Upper lobe of left lung (tissue), 6 donors: ENCODE data around the gene ADAMTSL2. TPM values are rescaled to one million over a fixed set of nuclear protein-coding genes. Genes with fewer than 3 reads are reported as not detected.

ENCODE experiments used
- ATAC-seq, 2 donors: fragments of 200-7000 bp; cut with Tn5 transposase; one replicate each; pipeline ENCODE4 v1.9.1; 2022; ENCODE audit warnings: mild to moderate bottlenecking in 2 of 2, moderate library complexity in 2 of 2; ENCODE audit not compliant: low FRiP score in 2 of 2
- DNase-seq, 2 donors: peaks; one replicate each; pipeline ENCODE4 v3.0.0-alpha.2; 2019 to 2020
- H3K27ac ChIP-seq, 4 donors: fragments of 200-600 bp; sonication (generic); one replicate each; pipeline ENCODE4 v1.5.1; 2016 to 2019
- H3K27me3 ChIP-seq, 4 donors: fragments of 200-600 bp; sonication (generic); one replicate each; pipeline ENCODE4 v1.5.1; 2017 to 2019
- H3K36me3 ChIP-seq, 4 donors: fragments of 200-600 bp; sonication (generic); one replicate each; pipeline ENCODE4 v1.5.1; 2016 to 2019
- H3K4me1 ChIP-seq, 4 donors: fragments of 200-600 bp; sonication (generic); one replicate each; pipeline ENCODE4 v1.5.1; 2018 to 2019
- H3K4me3 ChIP-seq, 4 donors: fragments of 200-600 bp; sonication (generic); one replicate each; pipeline ENCODE4 v1.5.1; 2017 to 2019; ENCODE audit warnings: mild to moderate bottlenecking in 2 of 4, moderate library complexity in 1 of 4
- H3K9me3 ChIP-seq, 4 donors: fragments of 200-600 bp; sonication (generic); one replicate each; pipeline ENCODE4 v1.5.1; 2018 to 2019
- EP300 ChIP-seq, 4 donors: sonication (generic); formaldehyde crosslinking; IDR thresholded peaks; one replicate each; pipeline ENCODE4 v1.5.1; 2017; ENCODE audit warnings: antibody characterized with exemption in 4 of 4, control low read depth in 2 of 4
- POLR2A ChIP-seq, 4 donors: fragments of 450-650 bp; IDR thresholded peaks; one replicate each; pipeline ENCODE4 v1.5.1; 2016 to 2017; ENCODE audit warnings: antibody characterized with exemption in 4 of 4, mild to moderate bottlenecking in 2 of 4
- POLR2AphosphoS5 ChIP-seq, 2 donors: sonication (generic); formaldehyde crosslinking; IDR thresholded peaks; one replicate each; pipeline ENCODE4 v1.5.1; 2017; ENCODE audit warnings: antibody characterized with exemption in 2 of 2
- WGBS, 2 donors: methylation state at CpG; one replicate each; pipeline ENCODE4 v1.1.5; 2017 to 2018; 5-methylcytosine and 5-hydroxymethylcytosine counted together
- total RNA-seq, 6 donors: library from RNA; depleted of rRNA in 4 of 6; stranded (reverse); fragments of >200 nt in 4 of 6; gene quantifications; one replicate each; pipeline versions ENCODE4 v1.1.0 to v1.2.1, GENCODE V29; 2016 to 2021
- TF ChIP-seq, protein P1 (sequence below), 6 experiments: fragments of 450-650 bp in 4 of 6; fragments of 200-600 bp in 2 of 6; sonication (generic) in 2 of 6; IDR thresholded peaks; one replicate each; pipeline ENCODE4 v1.5.1; 2016 to 2019; ENCODE audit warnings: antibody characterized with exemption in 6 of 6
- donor health status: DM: no; HTN: no; CAD: no; lungs with moderate emphysema.
- donor health status: DM: no; HTN: yes; CAD: no; lungs with severe emphysema.

The ADAMTSL2 gene
- total RNA-seq, 6 donors from 2014 or later = 1.4 to 34.8 (median 19.2) TPM

- H3K4me3 ChIP-seq = no peak overlapping the region
- peak in 1 of 2 donors; percentile 7 for ATAC-seq
- H3K9me3 ChIP-seq = no peaks in the 10 kb centered on the region
- H3K27ac ChIP-seq = peak overlapping the region in 2 of 4 donors; percentile 20 to 36
- peak; percentile 47 to 87 for DNase-seq
- H3K36me3 ChIP-seq = peaks cover 0 to 11% (median 3%) of the 10 kb centered on the region in 4 donors
- 39 to 60% methylated on average over 5 to 15 of the region's 15 CpGs for WGBS, 2 donors
- H3K4me1 ChIP-seq = peaks cover 27 to 41% (median 32%) of the 10 kb centered on the region in 4 donors
- no peak for TF ChIP-seq EP300 (IDR thresholded peaks at IDR 0.05)
- no peak for TF ChIP-seq POLR2AphosphoS5 (IDR thresholded peaks at IDR 0.05)
- no peaks in the 10 kb centered on the region for H3K27me3 ChIP-seq
Observed at GRCh38 chr9:133572821-133573361, 38.4 kb downstream of the ADAMTSL2 start.

GRCh38 chr9:133573791-133574515, 39.4 kb downstream of the ADAMTSL2 start:
- WGBS, 2 donors = 88 to 93% methylated on average over 15 to 18 of the region's 21 CpGs
- DNase-seq (peak in 1 of 2 donors; percentile 69), ATAC-seq (no peak)
- Histone ChIP-seq H3K4me3 (no peak overlapping the region), H3K9me3 (no peaks in the 10 kb centered on the region), H3K4me1 (peaks cover 27 to 41% (median 32%) of the 10 kb centered on the region in 4 donors), H3K27ac (no peak overlapping the region), H3K27me3 (no peaks in the 10 kb centered on the region), H3K36me3 (peaks cover 0 to 11% (median 3%) of the 10 kb centered on the region in 4 donors)
- no peak for TF ChIP-seq EP300 (IDR thresholded peaks at IDR 0.05)
- TF ChIP-seq POLR2A (IDR thresholded peaks at IDR 0.05) = no peak
- TF ChIP-seq, protein P1, sequence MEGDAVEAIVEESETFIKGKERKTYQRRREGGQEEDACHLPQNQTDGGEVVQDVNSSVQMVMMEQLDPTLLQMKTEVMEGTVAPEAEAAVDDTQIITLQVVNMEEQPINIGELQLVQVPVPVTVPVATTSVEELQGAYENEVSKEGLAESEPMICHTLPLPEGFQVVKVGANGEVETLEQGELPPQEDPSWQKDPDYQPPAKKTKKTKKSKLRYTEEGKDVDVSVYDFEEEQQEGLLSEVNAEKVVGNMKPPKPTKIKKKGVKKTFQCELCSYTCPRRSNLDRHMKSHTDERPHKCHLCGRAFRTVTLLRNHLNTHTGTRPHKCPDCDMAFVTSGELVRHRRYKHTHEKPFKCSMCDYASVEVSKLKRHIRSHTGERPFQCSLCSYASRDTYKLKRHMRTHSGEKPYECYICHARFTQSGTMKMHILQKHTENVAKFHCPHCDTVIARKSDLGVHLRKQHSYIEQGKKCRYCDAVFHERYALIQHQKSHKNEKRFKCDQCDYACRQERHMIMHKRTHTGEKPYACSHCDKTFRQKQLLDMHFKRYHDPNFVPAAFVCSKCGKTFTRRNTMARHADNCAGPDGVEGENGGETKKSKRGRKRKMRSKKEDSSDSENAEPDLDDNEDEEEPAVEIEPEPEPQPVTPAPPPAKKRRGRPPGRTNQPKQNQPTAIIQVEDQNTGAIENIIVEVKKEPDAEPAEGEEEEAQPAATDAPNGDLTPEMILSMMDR (IDR thresholded peaks at IDR 0.05) = no peak
- TF ChIP-seq POLR2AphosphoS5 (IDR thresholded peaks at IDR 0.05) = no peak

DNA sequence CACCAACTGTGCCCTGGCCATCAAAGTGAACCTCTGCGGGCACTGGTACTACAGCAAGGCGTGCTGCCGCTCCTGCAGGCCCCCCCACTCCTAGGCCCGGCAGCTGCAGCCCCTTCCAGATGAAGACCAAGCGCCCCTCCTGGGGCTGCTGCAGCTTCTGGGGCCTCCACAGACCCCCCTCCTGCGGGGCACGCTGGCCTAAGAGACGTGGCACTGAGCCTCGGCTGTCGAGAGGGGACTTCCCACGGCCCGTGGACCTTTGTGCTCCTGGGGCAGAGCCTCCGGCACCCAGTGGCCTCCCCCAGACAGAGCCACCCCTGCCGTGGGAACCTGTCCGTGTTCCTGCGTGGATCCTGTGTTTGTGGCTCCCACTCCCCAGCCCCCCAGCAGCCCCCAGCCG, 40.3 kb downstream of the ADAMTSL2 start:
- Histone ChIP-seq H3K36me3 (peaks cover 0 to 6% (median 3%) of the 10 kb centered on the region in 4 donors), H3K27ac (no peak overlapping the region), H3K9me3 (no peaks in the 10 kb centered on the region), H3K27me3 (no peaks in the 10 kb centered on the region), H3K4me1 (peaks cover 27 to 41% (median 32%) of the 10 kb centered on the region in 4 donors), H3K4me3 (no peak overlapping the region)
- no peak for TF ChIP-seq EP300 (IDR thresholded peaks at IDR 0.05)
- no peak for TF ChIP-seq POLR2AphosphoS5 (IDR thresholded peaks at IDR 0.05)
- TF ChIP-seq, protein P1 (IDR thresholded peaks at IDR 0.05) = no peak
- no peak for TF ChIP-seq POLR2A (IDR thresholded peaks at IDR 0.05)
- WGBS, 2 donors = 60 to 97% methylated on average over 1 to 13 of the region's 17 CpGs
- DNase-seq (peak in 1 of 2 donors; percentile 76), ATAC-seq (no peak)

DNA sequence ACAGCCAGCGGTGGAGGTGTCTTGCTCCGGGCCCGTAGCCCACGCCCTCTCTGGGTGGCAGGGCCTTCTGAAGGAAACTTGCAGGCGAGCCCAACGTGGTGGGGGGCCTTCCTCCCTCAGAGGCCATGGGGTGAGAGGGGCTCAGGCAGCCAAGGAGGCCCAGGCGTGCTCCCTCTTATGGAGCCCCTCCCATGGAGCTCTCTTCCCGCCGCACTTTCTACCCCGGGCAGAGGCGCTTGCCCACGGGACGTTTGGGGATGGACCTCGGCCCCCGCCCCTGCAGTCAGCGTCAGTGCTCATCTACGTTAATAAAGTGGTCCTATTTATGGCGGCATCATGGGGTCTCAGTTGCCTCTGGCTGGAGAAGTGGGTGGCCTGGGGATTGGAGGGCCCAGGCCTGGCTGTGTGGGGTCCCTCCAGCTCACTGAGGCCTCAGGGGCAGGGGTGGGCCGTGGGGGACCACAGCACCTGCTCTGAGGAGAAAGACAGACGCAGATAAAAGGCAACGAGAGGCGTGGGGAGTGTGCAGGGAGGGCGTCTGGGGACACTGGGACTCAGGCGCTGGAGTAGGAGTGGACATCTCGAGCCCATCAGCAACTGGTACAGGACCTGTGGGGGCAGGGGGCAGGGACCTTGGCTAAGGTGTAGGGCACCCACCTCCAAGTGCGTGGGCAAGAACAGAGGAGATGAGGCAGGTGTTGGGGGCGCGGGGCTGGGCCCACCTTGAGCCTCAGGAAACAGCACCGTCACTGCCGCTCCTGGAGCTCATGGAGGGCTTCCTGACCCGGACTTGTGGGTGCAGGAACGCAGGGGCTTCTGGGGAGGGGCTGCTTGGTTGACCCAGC, 40.9 kb downstream of the ADAMTSL2 start:
- H3K27ac ChIP-seq = no peak overlapping the region
- H3K36me3 ChIP-seq = peaks cover 0 to 6% (median 3%) of the 10 kb centered on the region in 4 donors
- ATAC-seq (no peak), DNase-seq (peak in 1 of 2 donors; percentile 63)
- TF ChIP-seq POLR2A (IDR thresholded peaks at IDR 0.05) (no peak), EP300 (IDR thresholded peaks at IDR 0.05) (no peak), POLR2AphosphoS5 (IDR thresholded peaks at IDR 0.05) (no peak)
- TF ChIP-seq, protein P1 (IDR thresholded peaks at IDR 0.05) = no peak
- H3K9me3 ChIP-seq = no peaks in the 10 kb centered on the region
- peaks cover 27 to 41% (median 27%) of the 10 kb centered on the region in 4 donors for H3K4me1 ChIP-seq
- WGBS, 2 donors = 88 to 91% methylated on average over 26 to 30 of the region's 32 CpGs
- no peak overlapping the region for H3K4me3 ChIP-seq
- no peaks in the 10 kb centered on the region for H3K27me3 ChIP-seq
